ENCODE data around the gene LSM3. TPM values are rescaled to one million over a fixed set of nuclear protein-coding genes. Genes with fewer than 3 reads are reported as not detected.

LSM3 gene
- total RNA-seq, 2 donors from 2014 or later: 12.4 to 16.4 TPM

DNA sequence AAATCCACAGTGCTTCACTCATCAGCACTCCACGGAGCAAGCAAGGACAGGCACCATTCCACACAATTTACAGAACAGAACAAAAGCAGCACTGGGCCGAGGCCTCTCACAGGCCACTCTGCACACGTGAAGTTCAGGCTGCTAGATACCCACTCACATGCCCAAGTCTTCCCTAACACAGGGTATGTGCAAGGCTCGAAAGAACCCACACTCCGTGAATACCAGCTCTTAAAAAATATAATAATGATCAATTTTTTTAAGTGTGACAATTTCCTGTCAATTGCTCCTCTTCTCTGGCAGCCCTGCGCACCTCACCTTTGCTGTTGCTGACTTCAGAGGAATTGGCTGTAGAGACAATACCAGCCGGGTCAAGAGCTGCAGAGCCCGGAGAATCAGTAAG lies 19.2 kb upstream of the LSM3 start:
- intact Hi-C loops (cut with DNase I): no loop called here
- no peaks in the 10 kb centered on the region for H3K4me1 ChIP-seq
- H3K9ac ChIP-seq (ENCODE audit: low read depth in 2 of 2, low read length in 2 of 2): no peak overlapping the region
- H3K9me3 ChIP-seq: no peaks in the 10 kb centered on the region
- DNase-seq: no peak
- H3K27ac ChIP-seq: no peak overlapping the region
- no peaks in the 10 kb centered on the region for H3K36me3 ChIP-seq
- no peaks in the 10 kb centered on the region for H3K27me3 ChIP-seq
- H3K4me3 ChIP-seq: no peak overlapping the region
- TF ChIP-seq, protein P1, sequence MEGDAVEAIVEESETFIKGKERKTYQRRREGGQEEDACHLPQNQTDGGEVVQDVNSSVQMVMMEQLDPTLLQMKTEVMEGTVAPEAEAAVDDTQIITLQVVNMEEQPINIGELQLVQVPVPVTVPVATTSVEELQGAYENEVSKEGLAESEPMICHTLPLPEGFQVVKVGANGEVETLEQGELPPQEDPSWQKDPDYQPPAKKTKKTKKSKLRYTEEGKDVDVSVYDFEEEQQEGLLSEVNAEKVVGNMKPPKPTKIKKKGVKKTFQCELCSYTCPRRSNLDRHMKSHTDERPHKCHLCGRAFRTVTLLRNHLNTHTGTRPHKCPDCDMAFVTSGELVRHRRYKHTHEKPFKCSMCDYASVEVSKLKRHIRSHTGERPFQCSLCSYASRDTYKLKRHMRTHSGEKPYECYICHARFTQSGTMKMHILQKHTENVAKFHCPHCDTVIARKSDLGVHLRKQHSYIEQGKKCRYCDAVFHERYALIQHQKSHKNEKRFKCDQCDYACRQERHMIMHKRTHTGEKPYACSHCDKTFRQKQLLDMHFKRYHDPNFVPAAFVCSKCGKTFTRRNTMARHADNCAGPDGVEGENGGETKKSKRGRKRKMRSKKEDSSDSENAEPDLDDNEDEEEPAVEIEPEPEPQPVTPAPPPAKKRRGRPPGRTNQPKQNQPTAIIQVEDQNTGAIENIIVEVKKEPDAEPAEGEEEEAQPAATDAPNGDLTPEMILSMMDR (IDR thresholded peaks at IDR 0.05): no peak

DNA sequence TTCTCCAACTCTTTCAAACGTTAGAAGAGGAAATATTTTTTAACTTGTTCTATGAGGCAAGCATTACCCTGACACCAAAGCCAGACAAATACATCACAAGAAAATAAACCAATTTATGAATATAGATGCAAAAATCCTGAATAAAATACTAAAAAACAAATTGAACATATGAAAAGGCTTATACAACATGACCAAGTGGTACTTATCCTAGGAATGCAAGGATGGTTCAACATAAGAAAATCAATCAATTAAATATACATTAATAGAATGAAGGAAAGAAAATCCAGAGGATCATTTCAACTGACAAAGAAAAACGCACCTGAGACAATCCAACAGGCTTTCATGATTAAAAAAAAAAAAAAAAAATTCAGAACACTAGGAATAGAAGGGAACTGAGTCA lies 17.3 kb upstream of the LSM3 start:
- H3K27me3 ChIP-seq: no peaks in the 10 kb centered on the region
- no peak overlapping the region for H3K27ac ChIP-seq
- no peak for DNase-seq
- no peaks in the 10 kb centered on the region for H3K4me1 ChIP-seq
- TF ChIP-seq, protein P1 (IDR thresholded peaks at IDR 0.05): no peak
- no peak overlapping the region for H3K9ac ChIP-seq (ENCODE audit: low read depth in 2 of 2, low read length in 2 of 2)
- peaks cover 6% of the 10 kb centered on the region for H3K36me3 ChIP-seq
- intact Hi-C loops (cut with DNase I): no loop called here
- no peak overlapping the region for H3K4me3 ChIP-seq
- H3K9me3 ChIP-seq: no peaks in the 10 kb centered on the region

DNA sequence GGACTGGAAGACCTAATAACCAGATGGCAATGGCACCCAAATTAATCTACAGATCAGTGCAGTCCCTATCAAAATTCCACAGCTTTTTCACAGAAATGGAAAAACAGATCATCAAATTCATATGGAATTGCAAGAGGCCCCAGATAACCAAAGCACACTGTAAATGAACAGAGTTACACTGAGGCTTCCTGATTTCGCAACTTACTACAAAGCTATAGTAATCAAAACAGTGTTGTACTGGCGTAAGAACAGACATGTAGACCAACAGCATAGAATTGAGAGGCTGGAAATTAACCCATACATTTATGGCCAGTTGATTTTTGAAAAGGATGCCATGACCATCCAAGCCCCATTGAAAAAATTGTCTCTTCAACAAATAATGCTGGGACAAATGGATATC lies 16.4 kb upstream of the LSM3 start:
- Histone ChIP-seq H3K36me3 (peaks cover 8% of the 10 kb centered on the region), H3K9me3 (no peaks in the 10 kb centered on the region), H3K9ac (ENCODE audit: low read depth in 2 of 2, low read length in 2 of 2) (no peak overlapping the region), H3K4me3 (no peak overlapping the region), H3K27me3 (no peaks in the 10 kb centered on the region), H3K27ac (no peak overlapping the region), H3K4me1 (no peaks in the 10 kb centered on the region)
- TF ChIP-seq, protein P1 (IDR thresholded peaks at IDR 0.05): no peak
- DNase-seq: no peak
- intact Hi-C loops (cut with DNase I): no loop called here

DNA sequence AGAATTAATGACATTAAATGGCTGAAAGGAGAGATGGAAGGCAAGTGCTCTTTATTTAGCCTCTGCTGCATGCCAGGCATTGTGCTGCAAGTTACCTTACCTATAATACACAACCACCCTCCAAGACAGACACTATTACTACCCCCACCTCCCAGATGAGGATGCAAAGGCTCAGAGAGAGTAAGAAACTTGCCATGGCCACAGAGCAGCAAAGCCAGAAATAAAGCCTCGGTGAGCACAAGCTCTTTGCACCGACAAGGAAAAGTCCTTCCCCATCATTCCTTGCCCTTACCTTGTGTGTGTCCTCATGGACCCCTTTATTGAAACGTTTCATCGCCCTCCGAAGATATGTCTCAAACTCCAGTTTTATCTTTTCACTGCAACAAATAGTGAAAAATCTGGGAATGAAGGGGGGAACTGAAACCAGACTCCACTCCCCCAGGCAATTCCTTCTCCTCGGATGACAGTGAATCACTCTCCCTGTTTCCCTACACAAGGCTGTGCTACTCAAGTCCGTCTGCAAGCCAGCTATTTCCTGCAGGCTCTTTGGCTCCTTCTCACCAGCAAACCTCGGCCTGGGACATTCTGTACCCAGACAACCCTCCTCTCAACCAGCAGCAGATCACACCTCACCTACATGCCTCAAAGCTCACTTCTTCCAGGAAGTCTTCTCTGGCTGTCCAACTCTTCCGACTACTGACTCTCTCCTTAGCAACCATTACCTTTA lies 11.6 kb upstream of the LSM3 start:
- peaks cover 15% of the 10 kb centered on the region for H3K36me3 ChIP-seq
- TF ChIP-seq, protein P1 (IDR thresholded peaks at IDR 0.05): no peak
- no peaks in the 10 kb centered on the region for H3K27me3 ChIP-seq
- no peaks in the 10 kb centered on the region for H3K9me3 ChIP-seq
- no peak overlapping the region for H3K4me3 ChIP-seq
- H3K27ac ChIP-seq: no peak overlapping the region
- no peaks in the 10 kb centered on the region for H3K4me1 ChIP-seq
- no peak overlapping the region for H3K9ac ChIP-seq (ENCODE audit: low read depth in 2 of 2, low read length in 2 of 2)
- intact Hi-C loops (cut with DNase I): no loop called here
- no peak for DNase-seq

DNA sequence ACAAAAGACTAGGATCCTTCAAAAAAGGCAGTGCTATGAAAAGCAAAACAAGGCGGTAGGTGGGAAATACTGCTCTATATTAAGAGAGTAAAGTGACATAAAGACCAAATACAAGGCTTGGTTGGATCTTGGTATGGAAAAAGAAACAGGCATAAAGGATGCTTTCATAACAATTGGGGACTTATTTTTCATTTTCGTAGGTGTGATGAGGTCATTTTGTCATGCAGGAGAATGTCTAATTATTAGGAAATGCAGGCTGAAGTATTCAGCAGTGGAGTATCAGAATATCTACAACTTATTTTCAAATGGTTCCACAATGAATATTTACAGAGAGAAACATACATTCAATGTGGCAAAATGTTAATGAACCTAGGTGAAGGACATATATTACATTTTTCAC lies 9.2 kb upstream of the LSM3 start:
- TF ChIP-seq, protein P1 (IDR thresholded peaks at IDR 0.05): no peak
- intact Hi-C loops (cut with DNase I): no loop called here

More for the DNA sequence above, 9.2 kb upstream of the LSM3 start:
- H3K27me3 ChIP-seq: no peaks in the 10 kb centered on the region
- no peaks in the 10 kb centered on the region for H3K4me1 ChIP-seq
- DNase-seq: no peak
- H3K4me3 ChIP-seq: no peak overlapping the region
- no peak overlapping the region for H3K27ac ChIP-seq
- peaks cover 15% of the 10 kb centered on the region for H3K36me3 ChIP-seq
- H3K9ac ChIP-seq (ENCODE audit: low read depth in 2 of 2, low read length in 2 of 2): no peak overlapping the region
- no peaks in the 10 kb centered on the region for H3K9me3 ChIP-seq

Measured in colonic mucosa (tissue), 4 donors.